NCI-H1092 treated with DMSO at 0.1 percent for 48 hours (cell line): ENCODE measurements around the gene RAB2B.

Experiments
- DNase-seq: peaks from one replicate; lab custom pipeline; 2025; lab: John Stamatoyannopoulos, UW

RAB2B gene

DNA sequence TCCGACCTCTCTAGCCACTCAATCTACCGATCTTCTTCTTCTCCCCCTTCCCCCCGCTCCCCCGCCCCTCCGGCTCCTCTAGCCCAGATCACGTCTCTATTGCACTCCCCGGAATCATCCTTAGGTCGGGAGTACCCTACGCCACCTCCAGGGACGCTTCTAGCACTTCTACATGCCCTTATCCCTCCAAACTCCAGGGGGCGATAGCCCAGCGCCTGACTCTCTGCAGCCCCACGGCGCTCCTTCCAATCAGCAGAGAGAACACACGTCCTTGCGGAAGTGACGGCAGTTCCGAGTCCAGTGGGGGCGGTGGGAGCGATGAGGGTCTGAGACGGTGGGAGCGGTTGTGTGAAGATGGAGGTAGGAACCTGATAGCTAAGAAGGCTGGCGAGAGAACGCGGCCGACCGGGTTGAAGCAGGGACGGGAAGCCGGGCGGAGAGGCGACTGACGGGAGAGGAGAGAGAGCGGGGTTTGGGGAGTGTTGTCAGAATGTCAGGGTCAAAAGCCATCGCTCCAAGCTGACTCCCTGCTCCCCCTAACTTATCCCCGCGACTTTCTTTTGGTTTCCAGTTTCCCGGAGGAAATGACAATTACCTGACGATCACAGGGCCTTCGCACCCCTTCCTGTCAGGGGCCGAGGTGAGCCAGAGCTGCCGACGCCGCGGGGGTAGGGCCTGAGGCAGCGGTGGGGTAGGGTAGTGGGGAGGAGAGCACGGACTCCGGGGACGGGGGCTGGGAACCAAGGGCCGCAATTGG, at the start of gene RAB2B, which contains the start of gene TOX4:
Gene RAB2B, minus strand, starts transcription at position 35 of the 757 bp plus-strand sequence. CDS start 87 bp downstream, outside the sequence.
Gene TOX4, plus strand, starts transcription at position 271 of the 757 bp plus-strand sequence. Its CDS starts 84 bp downstream, at position 355.
- DNase-seq: peak; percentile 100

DNA sequence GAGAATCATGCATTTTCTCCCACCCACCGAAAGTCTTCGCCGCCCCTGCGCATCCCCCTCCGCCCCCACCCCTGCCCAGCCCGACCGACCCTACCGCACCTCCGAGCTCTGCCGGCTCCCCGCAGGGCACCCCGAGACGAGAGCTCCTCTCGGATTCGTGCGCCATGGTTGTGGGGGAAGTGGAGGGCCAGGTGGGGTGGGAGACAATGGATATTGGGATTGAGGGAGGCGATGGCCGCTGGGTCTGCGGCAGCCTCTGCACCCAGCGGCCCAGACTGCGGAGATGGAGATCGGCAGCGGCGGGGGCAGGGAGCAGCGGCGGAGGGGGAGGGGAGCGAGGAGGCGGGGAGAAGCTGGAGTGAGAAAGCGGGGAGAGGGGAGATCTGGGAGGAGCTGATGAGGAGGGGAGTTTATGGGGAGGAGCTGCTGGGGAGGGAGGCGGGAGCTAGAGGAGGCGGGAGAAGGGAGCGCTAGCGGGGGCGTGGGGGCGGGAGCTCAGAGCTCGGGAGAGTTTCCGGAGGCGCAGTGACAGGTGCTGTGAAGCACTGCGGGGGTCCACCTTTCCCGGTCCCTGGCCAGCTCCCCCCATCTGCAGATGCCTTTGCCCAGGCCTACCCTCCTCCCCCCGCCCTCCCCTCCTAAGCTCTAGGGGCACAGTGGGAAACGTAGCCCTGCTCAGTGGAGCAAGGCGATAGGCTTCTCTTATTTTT, 49.4 kb upstream of the RAB2B start, which contains the start of gene SALL2:
Gene SALL2, minus strand, starts transcription at position 385 of the 710 bp plus-strand sequence. Its CDS starts 219 bp downstream, at position 166.
- DNase-seq: peak; percentile 96

DNA sequence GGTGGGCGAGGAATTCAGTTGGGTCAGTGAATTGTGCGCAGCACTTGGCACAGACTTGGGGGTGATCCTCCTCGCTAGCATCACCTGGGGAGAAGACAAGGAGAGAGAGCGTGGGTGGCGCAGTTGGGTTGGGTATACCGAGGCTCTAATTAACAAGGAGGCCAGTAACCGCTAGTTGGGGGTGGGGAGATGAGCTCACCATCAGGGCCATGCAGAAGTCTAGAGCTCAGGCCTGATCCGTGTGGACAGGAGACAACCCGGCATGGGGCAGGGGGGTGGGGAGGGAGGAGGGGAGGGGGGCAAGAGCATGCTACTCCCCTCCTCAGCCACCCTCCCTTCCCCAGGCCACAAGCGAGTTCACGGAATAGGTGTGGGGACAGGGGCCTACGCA, 48.8 kb upstream of the RAB2B start:
- peak; percentile 31 for DNase-seq

DNA sequence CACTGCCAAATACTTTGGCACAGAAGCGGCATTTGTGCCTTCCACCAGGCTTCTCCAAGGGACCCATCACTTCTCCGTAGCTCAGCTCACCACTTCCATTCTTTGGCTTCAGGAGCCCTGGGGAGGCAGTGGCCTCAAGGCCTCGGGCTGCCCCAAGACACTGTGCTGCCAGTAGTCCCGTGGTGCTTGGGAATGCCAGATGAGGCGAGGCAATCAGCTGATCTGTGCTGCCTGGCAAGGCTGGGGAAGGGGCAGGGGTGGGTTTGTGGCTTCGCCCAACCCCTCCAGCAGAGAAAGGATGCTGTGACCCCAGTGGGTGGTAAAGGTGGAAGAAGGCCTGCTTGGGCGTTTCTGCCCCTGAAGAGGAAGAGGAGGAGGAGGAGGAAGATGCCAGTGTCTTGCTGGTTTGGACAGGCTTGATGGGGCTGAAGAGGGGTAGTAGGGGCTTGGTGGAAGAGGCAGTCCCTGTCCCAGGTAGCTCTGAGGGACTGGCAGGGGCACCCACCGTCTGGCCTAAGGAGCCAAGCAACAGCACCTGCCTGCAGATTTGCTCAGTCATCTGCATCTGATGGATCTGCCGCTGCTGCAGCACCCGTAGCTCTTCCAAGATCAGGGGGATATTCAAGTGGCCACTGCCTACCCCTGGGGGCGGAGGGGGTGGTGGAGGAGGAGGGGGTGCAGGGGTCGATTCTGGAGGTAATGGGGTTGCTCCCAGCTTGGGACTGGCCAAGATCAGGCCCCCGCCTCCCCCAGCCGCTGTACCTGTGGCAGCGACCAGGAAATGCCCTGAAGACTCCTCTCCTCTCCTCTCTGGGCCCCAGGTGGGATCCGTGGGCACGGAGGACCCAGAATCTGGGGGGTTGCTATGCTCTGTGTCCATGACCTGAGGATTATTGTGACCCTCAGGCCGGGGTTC, 48.1 kb upstream of the RAB2B start:
- DNase-seq: no peak

DNA sequence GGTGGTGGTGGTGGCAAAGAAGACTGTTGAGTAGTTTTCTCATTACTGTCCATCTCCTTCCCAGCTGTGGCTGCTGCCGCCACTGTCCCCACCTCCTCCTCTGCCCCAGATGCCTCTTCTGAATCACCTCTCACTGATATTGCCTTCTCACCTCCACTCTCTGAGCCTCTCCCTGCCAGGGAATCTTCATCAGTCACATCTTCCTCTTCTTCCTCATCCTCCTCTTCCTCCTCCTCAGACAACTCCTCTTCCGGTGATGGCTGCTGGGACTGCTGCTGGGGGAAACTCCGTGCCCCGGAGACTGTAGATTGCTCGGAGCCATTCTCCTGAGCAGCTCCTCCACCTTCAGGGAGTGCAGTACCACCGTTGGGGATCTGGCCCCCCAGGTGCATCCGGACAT, 46.4 kb upstream of the RAB2B start:
- no peak for DNase-seq

DNA sequence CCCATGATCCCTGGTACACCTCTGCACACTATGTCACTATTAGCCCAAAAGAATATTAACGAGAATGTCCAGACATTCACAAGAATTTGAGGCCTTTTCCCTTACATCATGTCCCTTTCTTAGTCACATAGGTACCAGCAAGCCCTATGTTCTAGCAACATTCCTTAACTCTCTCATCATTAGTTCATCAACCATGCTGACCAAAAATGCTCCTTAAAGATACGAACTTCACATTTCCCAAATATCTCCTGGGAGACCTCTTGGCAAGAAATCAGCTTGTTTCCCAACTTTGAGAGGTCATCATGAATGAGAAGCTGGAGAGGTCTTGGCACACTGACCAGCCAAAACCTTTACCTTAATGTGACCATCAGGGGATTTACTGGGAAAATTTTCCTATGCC, 44.7 kb upstream of the RAB2B start:
- DNase-seq: no peak

DNA sequence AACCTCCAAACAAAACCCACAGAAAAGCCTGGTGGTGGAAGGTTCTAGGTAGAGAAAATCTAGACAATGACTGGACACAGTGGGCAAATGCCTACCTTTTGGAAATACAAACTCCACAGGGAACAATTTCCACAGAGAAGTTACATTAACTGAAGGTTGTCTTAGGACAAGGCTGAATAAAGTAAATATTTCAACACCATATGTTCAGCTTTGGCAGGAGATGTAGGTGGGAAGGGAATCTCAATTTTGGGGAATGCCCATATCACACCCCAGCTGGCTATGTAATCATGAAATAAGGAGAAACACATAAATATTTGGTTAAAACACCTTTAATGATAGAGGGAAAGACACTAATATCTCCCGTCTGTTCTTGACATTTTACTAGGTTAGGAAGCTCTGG, 44.0 kb upstream of the RAB2B start:
- no peak for DNase-seq

DNA sequence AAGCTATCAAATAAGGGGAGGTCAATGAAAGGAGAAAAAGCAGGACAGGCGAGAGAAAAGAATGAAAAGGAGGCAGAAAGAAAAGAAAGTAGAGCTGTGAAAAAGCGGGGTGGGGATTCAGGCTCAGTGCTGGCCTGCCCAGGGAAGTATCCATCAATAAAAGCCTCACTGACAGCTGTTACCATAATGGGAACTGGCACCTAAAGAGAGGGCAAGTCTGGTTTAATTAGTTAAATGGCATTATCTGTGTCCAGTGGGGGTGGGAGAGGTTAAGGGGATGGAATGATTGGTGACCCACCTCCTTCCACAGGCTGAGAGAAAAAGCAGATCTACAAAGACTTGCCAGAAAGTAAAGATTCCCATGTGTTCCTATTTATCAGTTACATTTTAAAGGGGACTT, 42.0 kb upstream of the RAB2B start:
- no peak for DNase-seq

DNA sequence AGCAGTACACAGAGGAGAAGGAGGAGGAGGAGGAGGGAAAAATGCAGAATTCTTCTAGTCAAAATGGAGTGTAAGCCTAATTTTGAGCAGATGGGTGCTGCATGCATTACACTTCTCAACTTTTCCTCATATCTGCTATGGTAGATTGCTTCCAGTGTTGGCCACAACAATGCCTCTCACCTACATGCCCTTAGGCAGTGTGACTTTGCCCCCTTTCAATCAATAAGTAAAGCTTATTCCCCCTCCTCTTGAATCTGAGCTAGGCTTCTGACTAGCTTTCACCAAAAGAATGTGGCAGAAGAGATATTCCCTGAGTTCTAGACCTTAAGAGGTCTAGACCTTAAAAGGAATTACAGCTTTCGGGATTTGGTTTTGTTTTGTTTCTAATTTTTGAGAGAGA, 37.6 kb upstream of the RAB2B start:
- DNase-seq: no peak

DNA sequence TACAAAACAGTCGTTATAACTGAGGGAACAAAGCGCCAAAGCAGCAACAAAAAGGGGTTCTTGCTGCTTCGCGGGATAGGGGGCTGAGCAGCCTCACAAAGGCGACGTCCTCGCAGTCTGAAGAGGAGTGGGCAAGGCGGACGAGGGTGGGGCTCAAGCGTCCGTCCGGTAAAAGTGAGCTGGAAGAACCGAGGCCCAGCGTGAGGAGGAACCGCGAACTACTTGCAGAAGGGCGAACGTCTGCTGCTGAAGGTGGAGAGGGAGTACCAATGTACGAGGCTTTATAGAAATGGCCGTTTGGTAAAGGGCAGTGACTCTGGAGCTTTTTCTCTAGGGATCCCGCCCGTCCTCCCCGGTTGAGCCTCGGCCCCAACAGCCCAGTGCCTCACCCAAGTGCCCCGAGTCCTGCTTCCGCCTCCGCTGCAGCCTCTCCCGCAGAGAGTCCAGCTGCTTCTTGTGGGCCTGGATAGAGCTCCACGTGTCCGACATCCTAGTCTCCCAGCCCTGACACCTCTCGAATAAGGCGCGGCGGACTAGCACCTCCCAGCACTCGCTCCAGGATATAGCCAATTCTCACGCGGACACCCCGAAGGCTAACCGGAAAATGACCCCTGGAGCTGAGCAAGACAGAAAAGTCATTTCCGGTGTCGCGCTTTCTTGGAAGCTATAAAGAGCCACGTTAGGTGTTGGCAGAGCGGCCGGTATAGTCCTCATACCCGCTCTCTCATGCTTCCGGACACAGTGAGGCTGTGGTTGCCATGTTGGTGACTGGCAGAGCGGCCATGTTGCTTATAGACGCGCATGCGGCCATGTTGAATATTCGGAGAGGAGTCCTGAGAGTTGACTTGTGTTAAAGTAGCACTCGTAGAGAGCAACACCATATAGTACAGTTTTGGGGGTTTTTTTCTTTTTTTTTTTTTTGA, 34.2 kb upstream of the RAB2B start, which contains the start of gene METTL3:
Gene METTL3, minus strand, starts transcription at position 606 of the 923 bp plus-strand sequence. Its CDS starts 117 bp downstream, at position 489.
- peak; percentile 99 for DNase-seq

DNA sequence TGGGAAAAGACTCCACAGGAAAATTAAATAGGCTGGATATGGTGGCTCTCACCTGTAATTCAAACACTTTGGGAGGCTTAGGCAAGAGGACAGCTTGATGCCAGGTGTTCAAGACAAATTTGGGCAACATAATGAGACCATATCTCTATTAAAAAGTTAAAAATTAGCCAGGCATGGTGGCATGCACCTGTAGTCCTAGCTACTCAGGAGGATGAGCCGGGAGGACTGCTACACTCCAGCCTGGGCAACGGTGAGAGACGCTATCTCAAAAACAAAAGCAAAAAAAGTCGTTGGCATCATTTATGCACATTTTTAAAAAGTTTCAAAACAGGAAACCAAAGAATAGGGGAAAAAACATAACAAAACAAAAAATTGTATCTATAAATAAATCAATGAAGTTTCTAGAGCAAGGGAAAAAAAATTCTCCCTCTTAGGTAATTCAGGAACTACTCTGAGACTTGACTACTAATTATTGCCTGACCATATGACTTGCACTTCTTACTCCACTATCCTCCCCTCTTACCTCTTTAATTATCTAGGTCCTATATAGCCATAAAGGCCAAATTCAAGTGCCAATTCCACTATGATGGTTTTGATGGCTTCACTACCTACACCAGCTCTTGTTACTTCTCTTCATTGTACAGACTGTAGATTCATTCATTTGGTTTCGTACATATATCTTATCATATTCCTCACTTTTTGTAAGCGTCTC, 32.8 kb upstream of the RAB2B start:
- no peak for DNase-seq

DNA sequence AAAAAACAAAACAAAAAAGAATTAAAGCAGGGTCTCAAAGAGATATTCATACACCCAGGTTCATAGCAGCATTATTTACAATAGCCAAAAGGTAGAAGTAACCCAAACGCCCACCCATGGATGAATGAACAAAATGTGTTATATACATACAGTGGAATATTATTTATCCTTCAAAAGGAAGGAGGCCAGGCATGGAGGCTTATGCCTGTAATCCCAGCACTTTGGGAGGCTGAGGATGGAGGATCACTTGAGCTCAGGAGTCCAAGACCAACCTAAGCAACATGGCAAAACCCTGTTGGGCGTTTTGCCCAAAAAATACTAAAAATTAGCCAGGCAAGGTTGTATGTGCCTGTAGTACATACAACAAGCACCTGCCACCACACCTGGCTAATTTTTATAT, 29.8 kb upstream of the RAB2B start:
- DNase-seq: no peak

DNA sequence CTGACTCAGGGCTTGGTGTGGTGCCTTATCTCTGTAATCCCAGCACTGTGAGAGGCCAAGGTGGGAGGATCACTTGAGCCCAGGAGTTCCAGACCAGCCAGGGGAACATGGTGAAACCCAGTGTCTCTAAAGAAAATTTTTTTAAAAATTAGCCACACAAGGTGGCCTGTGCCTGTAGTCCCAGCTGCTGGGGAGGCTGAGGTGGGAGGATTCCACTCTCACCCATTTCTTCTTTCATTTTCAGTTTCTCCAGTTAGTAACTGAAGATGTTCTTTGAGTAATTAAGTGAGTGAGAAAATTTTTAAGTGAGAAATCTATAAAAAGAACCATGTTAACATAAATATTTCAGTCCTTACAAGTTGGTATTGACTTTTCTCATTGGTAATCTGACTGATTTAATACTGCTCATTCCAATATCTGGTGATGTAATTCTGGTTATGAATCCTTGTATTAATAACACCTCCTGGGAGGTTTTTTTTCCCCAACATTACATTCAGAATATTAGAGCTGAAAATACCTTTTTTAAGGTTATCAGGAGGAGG, 28.3 kb upstream of the RAB2B start:
- DNase-seq: no peak

DNA sequence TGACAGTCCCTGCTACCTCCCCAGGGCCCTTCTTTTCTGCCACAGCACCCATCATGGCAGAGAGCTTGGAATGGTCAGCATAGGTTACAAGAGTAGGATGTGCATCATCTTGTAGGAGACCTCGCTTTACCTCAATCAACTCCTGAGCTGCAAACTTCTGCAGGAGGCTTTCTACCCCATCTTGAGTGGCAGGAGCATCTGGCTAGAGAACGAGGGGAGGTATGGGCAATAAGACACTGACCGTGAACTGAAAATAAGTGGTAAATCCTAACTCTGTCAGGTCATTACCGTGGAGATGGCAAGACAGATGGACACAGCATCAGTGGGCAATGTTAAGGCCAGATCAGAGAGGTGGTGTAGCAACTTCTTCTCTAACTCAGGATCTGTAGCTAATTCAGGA, 26.6 kb upstream of the RAB2B start:
- no peak for DNase-seq

DNA sequence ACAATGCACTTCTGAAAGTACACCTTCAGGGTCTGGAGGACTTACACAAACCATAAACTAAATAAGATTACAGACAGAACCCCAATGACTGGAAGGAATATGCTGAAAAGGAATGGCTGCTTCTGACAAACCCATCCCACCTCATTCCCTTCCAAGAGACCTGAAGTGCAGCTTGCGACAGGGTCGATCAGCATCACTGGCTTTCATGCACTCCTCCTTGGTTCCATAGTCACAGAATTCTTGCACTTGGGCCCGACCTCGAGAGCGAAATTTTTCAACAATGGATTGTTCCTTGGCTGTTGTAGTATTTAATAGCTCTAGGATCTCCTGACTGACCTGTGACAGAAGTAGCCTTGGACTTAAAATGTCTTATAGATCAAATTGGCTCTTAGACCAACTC, 24.8 kb upstream of the RAB2B start:
- no peak for DNase-seq

DNA sequence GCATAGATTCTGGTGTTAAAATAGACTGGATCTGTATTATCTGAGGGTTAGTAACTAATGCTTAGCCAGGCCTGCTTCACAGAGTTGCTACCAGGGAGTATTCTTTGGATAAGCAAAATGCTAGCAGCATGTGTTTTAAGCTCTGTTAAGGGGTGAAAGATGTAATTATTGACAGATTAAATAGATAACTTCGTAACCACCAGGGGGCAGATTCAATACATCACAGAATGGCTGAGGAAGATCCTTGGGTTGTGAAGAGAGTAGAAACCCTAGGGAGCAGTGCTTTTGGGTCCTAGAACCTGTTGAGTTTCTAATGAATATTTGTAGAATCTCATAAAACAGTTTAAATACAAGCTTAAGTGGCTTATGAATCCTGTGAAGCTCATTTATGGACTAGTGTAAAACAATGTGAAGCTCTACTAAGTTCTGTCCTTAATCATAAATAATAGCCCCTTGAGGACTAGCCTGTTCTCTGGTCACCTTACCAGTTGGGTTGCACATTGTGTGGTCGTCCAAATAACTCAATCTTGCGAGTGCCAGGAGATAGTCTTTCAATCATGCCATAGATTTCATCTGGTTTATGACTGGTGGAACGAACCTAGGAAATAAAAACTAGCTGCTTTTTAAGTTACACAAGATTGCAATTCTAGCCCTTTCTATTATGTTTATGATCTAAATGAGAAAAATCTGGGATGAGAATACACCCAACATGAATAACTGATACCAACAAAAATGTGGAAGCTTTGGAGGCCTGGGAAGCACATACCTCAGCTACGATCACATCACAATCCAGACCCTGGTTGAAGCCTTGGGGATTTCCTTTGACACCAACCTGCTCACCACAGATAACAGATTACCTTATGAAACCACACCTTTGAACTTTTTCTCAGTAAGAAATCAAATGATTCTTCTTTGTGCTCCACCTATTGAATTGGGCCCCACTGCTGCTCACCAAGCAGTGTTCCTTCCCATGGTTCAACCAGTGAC, 22.1 kb upstream of the RAB2B start:
- peak; percentile 64 for DNase-seq

DNA sequence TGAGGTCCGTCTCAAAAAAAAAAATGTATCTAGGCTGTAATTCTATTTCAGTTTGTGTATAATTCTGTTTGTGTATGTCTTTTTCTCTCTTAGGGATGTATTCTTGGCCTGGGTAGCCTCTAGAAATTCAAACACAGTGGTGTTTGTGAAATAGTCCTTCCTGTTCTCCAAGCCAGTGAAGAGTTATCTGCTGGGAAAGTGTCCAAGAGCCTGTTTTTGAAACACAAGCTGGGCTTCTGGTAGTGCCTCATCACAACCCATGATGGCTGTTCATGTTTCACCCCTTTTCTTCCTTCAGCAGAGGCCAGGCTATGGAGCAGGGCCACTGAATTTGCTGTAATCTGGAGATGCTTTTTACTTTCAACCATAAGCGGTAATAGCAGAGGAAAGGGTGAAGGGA, 19.7 kb upstream of the RAB2B start:
- DNase-seq: no peak

DNA sequence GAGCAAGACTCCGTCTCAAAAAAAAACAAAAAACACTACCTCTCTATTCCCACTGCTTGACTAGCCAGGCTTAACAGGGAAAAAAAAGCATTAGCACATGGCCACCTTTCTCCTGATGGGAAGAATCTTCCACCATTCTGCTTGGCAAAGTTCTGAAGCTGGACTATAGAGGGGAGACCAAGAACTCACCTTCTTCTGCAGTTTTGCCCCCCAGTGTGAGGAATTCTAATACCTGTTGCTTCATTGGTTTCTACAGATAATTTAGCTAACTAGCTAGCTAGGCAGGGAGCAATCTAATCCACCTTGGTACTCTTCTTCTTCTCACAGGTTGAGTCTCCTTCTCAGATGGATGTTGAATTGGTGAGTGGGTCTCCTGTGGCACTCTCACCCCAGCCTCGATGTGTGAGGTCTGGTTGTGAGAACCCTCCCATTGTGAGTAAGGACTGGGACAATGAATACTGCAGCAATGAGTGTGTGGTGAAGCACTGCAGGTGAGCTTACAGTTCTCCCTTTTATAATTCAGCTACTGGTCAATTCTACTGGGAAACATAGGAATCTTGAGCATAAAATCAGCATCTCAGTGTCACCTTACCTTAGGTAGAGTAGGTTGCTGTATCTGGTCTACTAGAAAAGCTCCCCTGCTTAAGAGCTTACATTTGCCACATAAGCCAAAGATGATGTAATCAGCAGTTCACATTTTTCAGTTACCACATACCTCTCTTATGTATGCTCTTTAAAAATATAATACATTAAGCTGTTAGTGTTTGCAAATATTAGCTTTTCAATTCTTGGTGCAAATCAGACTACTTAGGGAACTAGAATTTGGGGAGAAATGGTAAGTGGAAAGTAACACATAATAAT, 18.4 kb upstream of the RAB2B start:
- no peak for DNase-seq
